Panc1 (cell line): Measurements from ENCODE around the gene DUOXA1. TPM values are rescaled to one million over a fixed set of nuclear protein-coding genes. Genes with fewer than 3 reads are reported as not detected.

Experiments used
- ATAC-seq: fragments of 200-7000 bp; cut with Tn5 transposase; 2 replicates; pipeline ENCODE4 v1.9.1; 2020; ENCODE audit warnings: mild to moderate bottlenecking, moderate library complexity
- BruUV-seq: library from RNA; stranded (reverse); fragments of 400-500 nt; replicated peaks from 2 replicates; lab custom pipeline; 2021; lab: Mats Ljungman, UMichigan
- CTCF ChIA-PET: fragments of 300-600 bp; sonication (Branson Sonifier 250); formaldehyde crosslinking; loops from one replicate; lab custom pipeline; 2022; ENCODE audit warnings: antibody characterized with exemption; lab: Charles Lee
- POLR2A ChIA-PET: fragments of 300-600 bp; sonication (Branson Sonifier 250); formaldehyde crosslinking; loops from one replicate; lab custom pipeline; 2022; ENCODE audit warnings: antibody characterized with exemption; lab: Charles Lee
- DNase-seq: peaks from one replicate; pipeline ENCODE4 v3.0.0-alpha.2; 2010; ENCODE audit warnings: low read depth, low spot score
- H3K27ac ChIP-seq: 2 replicates; pipeline ENCODE4 v1.5.1; 2011; ENCODE audit warnings: mild to moderate bottlenecking, low read length, inconsistent platforms
- H3K27me3 ChIP-seq: fragments of 200-500 bp; sonication (Bioruptor generic); 2 replicates; pipeline ENCODE4 v1.6.0; 2014; ENCODE audit warnings: low read length, inconsistent platforms; ENCODE audit not compliant: control insufficient read depth, insufficient read depth
- H3K36me3 ChIP-seq: fragments of 200-500 bp; sonication (Bioruptor generic); 2 replicates; pipeline ENCODE4 v1.5.1; 2014; ENCODE audit warnings: inconsistent platforms, mild to moderate bottlenecking, low read length, moderate library complexity; ENCODE audit not compliant: control insufficient read depth, insufficient read depth
- H3K4me1 ChIP-seq: 2 replicates; pipeline ENCODE4 v1.5.1; 2011; ENCODE audit warnings: inconsistent platforms, mild to moderate bottlenecking, low read length, moderate library complexity; ENCODE audit not compliant: control insufficient read depth, insufficient read depth
- H3K4me3 ChIP-seq, 2 experiments: 2 replicates each; pipeline ENCODE4 v1.5.1; 2011 to 2012; ENCODE audit warnings: low read depth in 2 of 2, low read length in 2 of 2, mild to moderate bottlenecking in 2 of 2, inconsistent platforms in 1 of 2, moderate library complexity in 1 of 2
- H3K9me3 ChIP-seq: fragments of 200-500 bp; sonication (Bioruptor generic); 2 replicates; pipeline ENCODE4 v1.5.1; 2014; ENCODE audit warnings: low read depth, mild to moderate bottlenecking, inconsistent platforms, low read length, moderate library complexity; ENCODE audit not compliant: control insufficient read depth, insufficient read depth
- POLR2AphosphoS5 ChIP-seq: IDR thresholded peaks from 2 replicates; pipeline ENCODE4 v1.6.1; 2012; ENCODE audit warnings: mild to moderate bottlenecking, low read depth, low read length, moderate library complexity
- REST ChIP-seq, 2 experiments: IDR thresholded peaks; 2 replicates each; pipeline ENCODE4 v1.6.1; 2011 to 2012; ENCODE audit warnings: low read depth in 2 of 2, control low read depth in 1 of 2, low read length in 1 of 2, mild to moderate bottlenecking in 1 of 2, moderate library complexity in 1 of 2; ENCODE audit not compliant: insufficient read depth in 1 of 2
- SIN3A ChIP-seq: IDR thresholded peaks from 2 replicates; pipeline ENCODE4 v1.6.1; 2012; ENCODE audit warnings: low read depth, mild to moderate bottlenecking, low read length, moderate library complexity, borderline replicate concordance; ENCODE audit not compliant: insufficient read depth
- TCF7L2 ChIP-seq: IDR thresholded peaks from 2 replicates; pipeline ENCODE4 v1.6.1; 2011; ENCODE audit warnings: mild to moderate bottlenecking, low read depth, low read length, inconsistent platforms
- in situ Hi-C: cut with HindIII; loops from 2 replicates; pipeline ENCODE4 v1.10.0; 2016; ENCODE audit warnings: low sequenced_read_pairs, low pct_unique_long_range_greater_than_20kb
- intact Hi-C: fragments of 100-400 bp; cut with micrococcal nuclease; formaldehyde crosslinking; loops from one replicate; pipeline ENCODE4 v1.10.0; 2022; ENCODE audit not compliant: unreplicated experiment
- total RNA-seq: library from RNA; stranded (reverse); gene quantifications from one replicate; pipeline ENCODE4 v1.2.1, GENCODE V29; 2021; ENCODE audit not compliant: unreplicated experiment
- TF ChIP-seq, protein P1 (sequence below): fragments of 450-650 bp; IDR thresholded peaks from 2 replicates; pipeline ENCODE4 v1.5.1; 2017; ENCODE audit warnings: mild to moderate bottlenecking

Gene DUOXA1
- total RNA-seq, 1 experiment from 2014 or later: not detected

DNA sequence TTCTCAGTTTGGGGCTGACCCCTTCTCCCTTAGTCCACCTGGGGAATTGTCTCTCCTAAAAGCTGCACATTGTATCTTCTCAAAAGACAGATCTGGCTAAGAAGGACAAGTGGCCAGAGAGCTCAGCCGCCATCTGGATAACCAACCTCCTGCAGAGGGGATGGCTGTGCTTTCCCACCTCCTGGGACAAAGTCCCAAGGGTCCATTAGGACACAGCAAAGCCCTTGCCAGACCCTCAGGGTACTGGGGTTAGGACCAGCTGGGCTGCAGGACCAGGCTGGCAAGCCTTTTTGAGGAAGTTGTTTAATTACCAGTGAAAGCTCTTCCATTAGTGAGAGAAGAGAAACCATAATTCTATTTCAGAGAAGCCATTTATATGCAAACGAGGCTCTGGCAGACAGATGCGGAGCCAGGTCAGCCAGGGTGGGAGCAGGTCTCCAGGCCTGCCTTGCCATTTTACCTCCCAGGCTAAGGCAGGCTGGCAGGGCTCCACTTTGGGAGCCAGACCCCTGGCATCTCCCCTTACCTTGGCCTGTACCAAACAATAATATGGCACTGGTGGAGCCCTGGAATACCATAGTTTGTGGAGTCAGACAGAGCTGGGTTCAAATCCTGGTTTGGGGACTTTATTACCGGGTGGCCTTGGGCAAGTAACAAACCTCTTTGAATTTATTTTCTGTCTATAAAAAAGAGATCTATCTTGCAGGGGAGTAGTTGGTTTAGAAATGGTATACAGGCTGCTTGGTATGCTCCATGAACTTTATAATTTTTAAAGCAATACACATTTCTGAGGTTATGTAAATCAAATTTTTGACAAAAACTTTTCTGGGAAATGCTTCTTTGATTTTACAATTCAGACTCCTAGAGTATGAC, 40.2 kb upstream of the DUOXA1 start:
- in situ Hi-C loops: no loop called here
- no peak for TF ChIP-seq REST (IDR thresholded peaks at IDR 0.05; ENCODE audit: insufficient read depth in 1 of 2, low read depth in 2 of 2, low read length in 1 of 2)
- TF ChIP-seq TCF7L2: no peak
- TF ChIP-seq SIN3A: no peak
- no peak for TF ChIP-seq POLR2AphosphoS5
- TF ChIP-seq, protein P1, sequence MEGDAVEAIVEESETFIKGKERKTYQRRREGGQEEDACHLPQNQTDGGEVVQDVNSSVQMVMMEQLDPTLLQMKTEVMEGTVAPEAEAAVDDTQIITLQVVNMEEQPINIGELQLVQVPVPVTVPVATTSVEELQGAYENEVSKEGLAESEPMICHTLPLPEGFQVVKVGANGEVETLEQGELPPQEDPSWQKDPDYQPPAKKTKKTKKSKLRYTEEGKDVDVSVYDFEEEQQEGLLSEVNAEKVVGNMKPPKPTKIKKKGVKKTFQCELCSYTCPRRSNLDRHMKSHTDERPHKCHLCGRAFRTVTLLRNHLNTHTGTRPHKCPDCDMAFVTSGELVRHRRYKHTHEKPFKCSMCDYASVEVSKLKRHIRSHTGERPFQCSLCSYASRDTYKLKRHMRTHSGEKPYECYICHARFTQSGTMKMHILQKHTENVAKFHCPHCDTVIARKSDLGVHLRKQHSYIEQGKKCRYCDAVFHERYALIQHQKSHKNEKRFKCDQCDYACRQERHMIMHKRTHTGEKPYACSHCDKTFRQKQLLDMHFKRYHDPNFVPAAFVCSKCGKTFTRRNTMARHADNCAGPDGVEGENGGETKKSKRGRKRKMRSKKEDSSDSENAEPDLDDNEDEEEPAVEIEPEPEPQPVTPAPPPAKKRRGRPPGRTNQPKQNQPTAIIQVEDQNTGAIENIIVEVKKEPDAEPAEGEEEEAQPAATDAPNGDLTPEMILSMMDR: no peak
- BruUV-seq: no TSS peak
- H3K27ac ChIP-seq: no peak overlapping the region
- H3K36me3 ChIP-seq: no peaks in the 10 kb centered on the region
- no peaks in the 10 kb centered on the region for H3K27me3 ChIP-seq
- ATAC-seq (no peak), DNase-seq (no peak)
- intact Hi-C loops: no loop called here
- POLR2A ChIA-PET: interaction anchor here (0.6 kb wide), 3 partner anchors 20 to 163 kb away, joined by 3 to 6 read pairs (median 3); no protein-coding TSS in a partner anchor
- no peak overlapping the region for H3K4me3 ChIP-seq
- H3K4me1 ChIP-seq: peaks cover 4% of the 10 kb centered on the region
- CTCF ChIA-PET: interaction anchor here (1.7 kb wide), 1 partner anchor 9 kb away, joined by 4 read pairs; no protein-coding TSS in a partner anchor
- H3K9me3 ChIP-seq: no peaks in the 10 kb centered on the region

DNA sequence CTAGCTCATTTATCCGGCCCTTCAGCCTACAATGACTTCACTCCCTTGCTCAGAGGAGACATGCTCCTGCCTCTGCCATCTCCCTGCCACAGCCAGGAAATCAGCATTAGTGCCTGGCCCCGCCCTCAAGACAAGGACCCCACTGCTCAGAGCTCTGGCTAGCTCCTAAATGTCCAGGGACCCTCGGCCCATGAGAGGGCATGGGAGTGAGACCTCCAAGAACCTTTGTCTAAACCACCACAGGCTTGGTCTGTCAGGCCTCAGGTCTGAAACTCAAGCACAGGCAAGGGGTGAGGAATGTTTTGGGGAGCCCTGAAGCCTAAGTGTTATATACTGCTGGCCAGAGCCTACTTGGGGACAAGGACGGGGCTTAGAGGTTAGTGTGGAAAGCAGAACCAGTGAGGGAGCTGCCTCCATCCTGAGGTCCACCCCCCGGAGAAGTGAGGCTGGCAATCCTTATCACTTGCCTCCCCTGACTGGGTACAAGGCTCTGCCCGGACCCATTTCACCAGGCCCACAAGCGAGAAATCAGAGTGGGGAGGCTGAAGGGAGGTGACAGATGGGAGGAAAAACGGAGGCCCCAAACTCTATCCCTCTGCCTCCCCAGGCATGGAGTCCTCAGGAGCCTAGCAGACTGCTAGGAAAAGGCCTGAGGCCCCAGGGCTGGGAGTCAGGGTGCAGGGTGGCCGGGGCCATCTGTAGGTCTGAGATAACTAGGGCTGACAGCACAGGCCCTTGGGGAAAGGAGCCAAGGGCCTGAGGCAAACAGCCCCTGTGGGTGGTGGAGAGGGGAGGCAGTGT, 39.3 kb upstream of the DUOXA1 start:
- POLR2A ChIA-PET: interaction anchor here (0.6 kb wide), 2 partner anchors 19 to 163 kb away, joined by 3 to 6 read pairs; no protein-coding TSS in a partner anchor

More for the DNA sequence above, 39.3 kb upstream of the DUOXA1 start:
- in situ Hi-C loops: no loop called here
- no TSS peak for BruUV-seq
- Histone ChIP-seq H3K36me3 (no peaks in the 10 kb centered on the region), H3K27me3 (no peaks in the 10 kb centered on the region), H3K4me3 (no peak overlapping the region), H3K9me3 (no peaks in the 10 kb centered on the region), H3K27ac (no peak overlapping the region; the same call in 1 of the 2 replicates), H3K4me1 (peaks cover 4% of the 10 kb centered on the region)
- no peak for ATAC-seq
- CTCF ChIA-PET: no interaction called here
- TF ChIP-seq REST (IDR thresholded peaks at IDR 0.05; ENCODE audit: insufficient read depth in 1 of 2, low read depth in 2 of 2, low read length in 1 of 2) (no peak), TCF7L2 (no peak), SIN3A (no peak), POLR2AphosphoS5 (no peak)
- TF ChIP-seq, protein P1: no peak
- intact Hi-C loops: no loop called here
- no peak for DNase-seq
